Fibroblast of the conjunctiva (primary cell): ENCODE results near the gene ADAMTS7.
"Not testable (repeated sequence)": the region's sequence is repeated elsewhere in the genome, so short reads cannot be mapped to it uniquely, and the experiment has no call there.

Source experiments
- DNase-seq: peaks from one replicate; pipeline ENCODE4 v3.0.0-alpha.2; 2010; ENCODE audit warnings: low read depth

Gene ADAMTS7

DNA sequence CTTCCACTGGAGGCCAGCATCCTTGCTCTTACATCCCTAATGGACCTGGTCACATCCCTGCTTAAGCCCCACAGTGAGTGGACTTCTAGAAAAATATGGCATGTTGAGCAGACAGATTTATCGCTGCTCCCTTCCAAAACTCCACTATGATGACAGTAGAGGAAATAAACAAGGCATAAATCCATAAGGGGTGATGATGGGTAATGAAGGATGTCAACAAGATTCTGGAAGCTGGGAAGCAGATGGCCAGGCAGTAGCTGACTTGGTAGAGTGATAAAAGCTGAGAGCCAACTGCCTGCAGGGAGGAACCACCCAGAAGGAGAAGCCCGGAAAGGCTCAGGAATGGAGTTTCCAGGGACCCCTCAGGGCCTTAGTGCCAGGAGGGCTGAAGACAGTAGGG lies 28.9 kb downstream of the ADAMTS7 start:
- not testable (repeated sequence) for DNase-seq

DNA sequence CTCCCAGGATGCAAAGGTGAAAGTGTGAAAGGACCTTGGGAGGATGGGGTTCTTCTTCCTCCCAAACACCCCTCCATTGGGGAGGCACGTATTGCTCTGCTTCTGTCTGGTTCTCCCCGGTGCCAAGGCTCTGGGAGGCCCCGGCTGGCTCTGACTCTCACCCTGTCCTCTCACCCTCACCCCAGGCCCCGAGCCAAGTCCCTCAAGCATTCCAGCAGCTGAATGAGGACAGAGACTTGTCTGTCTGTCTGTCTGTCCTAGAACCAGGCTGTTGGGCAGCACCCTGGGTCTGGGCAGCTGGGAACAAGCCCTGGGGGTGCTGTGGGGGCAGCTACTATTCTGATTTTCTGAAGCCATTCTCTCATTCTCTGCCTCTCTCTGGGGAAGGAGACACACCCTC lies 29.9 kb downstream of the ADAMTS7 start:
- not testable (repeated sequence) for DNase-seq

DNA sequence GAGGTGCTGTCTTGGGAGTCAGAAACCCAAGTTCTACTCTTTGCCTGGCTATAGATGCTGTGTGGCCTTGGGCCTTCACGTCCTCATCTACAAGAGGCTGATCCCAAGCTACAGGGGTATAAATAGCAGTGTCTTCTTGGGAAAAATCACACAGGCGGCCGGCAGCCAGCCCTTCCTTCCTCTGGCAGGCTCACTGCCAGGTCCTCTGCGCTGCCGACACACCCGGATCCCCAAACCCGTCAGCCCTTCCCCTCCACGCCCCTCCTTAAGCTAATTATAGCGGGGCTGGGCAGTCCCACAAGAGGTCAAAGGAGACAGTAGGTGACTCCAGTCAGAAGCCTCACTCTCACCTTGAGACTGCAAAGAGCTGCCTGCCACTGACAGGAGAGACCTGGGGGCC lies 31.3 kb downstream of the ADAMTS7 start:
- DNase-seq = not testable (repeated sequence)

DNA sequence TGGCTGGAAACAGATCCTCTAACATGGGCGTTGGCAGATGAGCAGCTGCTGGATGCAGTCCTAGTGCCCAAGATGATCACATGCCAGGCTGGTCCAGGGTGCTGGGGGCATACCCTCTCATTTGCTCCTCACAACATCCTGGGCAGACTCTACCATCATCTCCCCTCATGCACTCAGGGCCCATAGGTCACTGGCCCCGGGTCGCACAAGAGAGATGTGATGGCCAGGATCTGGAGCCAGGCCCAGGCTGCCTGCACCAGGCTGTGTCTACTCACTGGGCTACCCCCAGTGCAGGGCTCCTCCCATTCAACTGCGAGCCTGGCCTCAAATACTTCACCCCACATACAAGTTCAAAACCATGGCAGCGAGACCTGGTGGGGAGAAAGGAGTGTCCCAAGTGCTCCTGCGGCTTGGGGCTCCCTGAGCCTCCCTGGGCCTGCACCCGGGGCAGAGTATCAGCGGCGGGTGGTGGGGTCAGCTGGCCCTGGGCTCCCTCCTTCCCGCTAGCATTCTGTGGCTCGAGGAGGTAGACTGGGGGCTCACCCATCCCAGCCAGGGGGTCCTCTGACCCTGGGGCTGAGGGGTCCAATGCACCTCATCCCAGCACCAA lies 32.0 kb downstream of the ADAMTS7 start:
- DNase-seq = not testable (repeated sequence)

DNA sequence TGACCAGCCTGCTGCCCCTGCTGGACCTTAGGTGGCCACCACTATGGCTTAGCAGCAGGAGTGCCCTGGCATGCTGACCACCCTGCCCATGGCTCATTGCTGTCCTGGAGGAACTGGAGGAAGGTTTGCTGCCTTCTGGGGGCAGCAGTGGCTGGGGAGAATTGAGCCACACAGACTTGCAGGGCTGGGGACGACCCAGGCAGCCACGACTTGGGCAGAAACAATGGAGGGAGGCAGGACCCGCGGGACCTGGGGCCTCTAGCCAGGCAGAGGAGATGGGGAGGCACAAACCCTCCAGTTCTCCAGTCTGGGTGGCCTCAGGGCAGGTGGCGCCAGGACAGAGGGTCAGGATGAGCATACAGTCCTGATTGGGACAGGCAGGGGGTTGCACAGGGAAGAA lies 32.8 kb downstream of the ADAMTS7 start:
- DNase-seq = no peak

DNA sequence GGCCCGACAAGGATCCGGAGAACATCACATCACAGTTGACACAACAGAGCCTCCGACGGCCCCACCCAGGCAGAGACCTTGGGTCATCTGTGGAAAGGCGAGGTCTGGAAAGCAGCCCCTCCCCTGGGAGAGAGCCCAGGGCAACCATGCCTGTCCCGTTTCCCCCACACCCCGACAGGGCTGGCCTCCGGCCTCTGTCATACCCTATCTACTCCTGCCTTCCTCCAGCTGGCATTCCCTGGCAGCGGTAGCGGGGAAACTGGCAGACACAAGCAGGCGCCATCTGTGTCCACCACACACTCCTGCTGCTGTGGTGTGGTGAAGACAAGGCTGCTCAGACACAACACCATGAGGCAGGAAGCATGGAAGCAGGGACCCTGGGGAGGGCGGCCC lies 33.3 kb downstream of the ADAMTS7 start:
- not testable (repeated sequence) for DNase-seq

DNA sequence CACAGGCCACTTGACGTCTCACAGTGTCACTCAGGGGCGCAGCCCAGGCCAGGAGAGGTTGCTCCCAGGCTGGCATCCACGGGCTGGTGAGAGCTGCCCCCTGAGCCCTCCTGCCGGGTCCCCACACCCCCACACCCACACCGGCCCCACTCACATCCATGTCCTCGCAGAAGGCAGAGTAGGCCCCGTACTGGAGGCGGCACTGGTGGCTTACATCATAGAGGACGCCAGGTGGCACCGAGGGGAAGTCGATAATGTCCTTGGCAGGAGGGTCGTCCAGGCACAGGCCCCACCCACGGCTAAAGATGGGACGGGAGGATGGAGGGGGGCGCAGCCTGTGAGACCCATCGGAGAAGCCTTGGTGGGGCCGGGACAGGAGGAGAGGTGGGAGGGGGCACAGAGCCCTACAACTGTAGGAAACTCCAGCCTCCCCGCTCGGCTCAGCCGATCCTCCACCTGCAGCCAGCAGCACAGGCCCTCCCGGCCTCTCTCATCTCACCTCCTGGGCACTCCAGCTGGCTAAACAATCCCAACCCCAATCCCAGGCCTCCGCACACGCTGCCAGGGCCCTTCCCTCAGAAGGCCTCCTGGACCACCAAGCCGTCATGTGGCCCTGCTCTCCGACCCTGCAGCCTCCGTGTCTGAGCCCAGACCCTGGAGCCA lies 33.8 kb downstream of the ADAMTS7 start:
- DNase-seq = not testable (repeated sequence)

DNA sequence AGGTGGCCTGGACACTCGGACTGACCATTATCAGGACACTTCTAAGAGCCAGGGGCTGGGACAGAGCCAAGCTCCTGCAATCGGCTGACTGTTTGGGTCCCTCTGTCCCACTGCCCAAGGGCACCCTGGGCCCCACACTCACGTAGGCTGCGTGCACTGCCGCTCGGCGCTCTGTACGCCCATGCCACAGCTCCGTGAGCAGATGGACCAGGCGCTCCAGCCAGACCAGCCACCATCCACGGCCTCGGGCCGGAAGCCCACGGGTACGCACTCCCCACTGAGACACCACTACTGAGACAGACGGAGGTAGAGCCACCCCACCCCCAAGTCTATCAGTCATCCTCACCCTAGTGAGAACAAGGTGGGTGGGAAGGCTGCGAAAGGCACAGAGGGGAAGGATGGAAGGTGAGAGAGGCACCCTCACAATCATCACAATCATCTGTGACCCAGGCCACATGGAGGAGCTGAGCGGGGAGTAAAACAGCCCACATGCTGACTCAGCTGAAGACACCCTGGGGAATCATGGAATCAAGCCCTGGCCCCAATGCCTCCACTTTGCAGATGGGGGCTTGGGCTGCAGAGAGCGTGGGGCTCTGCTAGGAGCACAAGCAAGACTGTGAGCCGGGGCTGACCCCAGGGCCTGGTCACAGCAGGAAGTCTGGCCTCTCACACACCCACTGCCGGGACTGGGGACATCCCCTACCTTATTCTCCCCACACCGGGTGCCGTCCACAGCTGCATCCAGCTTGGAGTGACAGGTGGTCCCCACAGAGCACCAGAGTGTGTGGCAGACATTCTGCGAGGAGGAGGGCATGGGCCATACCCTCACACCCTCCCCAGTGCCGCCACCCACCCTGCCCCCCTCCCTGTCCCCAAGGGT lies 35.0 kb downstream of the ADAMTS7 start:
- not testable (repeated sequence) for DNase-seq

DNA sequence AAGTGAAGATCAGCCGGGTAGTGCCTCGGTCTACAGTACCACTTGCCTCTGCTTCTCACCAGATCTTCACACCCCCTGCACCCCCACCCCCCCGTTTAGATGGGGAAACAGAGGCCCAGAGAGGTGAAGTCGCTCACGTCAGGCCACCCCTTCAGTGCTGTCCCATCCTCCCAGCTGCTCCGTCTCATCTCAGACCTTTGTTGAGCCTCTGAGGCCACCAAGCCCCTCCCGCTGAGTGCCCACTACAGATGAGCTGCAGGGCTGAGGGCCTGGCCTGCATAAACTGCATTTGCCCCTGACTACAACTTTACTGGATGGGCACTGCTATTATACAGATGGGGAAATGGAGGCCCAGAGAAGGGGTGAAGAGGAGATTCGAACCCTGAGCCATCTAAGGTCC lies 35.8 kb downstream of the ADAMTS7 start:
- no peak for DNase-seq

DNA sequence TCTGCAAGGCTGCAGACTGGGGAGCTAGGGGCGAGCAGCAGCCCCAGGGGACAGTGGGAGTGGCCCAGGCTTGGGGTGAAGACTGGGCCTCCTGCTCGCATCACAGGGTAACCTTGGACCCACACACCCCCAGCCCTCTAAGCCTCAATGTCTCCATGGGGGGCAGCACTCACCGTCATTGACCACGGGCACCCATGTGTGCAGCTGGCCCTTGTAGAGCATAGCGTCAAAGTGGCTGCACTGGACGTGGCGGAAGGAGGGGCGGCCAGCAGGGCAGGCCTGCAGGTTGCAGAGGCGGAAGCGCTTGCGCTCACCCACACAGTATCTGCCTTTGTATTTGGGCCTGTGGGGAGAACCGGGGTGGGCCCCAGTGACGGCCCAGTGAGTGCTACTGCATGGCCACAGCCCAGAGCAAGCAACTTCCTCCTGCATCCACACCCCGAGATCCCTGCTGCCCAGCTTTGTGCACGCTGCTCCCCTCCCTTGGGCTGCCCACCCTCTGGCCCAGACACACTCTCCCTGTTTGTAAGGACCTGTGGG lies 36.7 kb downstream of the ADAMTS7 start:
- DNase-seq = not testable (repeated sequence)

DNA sequence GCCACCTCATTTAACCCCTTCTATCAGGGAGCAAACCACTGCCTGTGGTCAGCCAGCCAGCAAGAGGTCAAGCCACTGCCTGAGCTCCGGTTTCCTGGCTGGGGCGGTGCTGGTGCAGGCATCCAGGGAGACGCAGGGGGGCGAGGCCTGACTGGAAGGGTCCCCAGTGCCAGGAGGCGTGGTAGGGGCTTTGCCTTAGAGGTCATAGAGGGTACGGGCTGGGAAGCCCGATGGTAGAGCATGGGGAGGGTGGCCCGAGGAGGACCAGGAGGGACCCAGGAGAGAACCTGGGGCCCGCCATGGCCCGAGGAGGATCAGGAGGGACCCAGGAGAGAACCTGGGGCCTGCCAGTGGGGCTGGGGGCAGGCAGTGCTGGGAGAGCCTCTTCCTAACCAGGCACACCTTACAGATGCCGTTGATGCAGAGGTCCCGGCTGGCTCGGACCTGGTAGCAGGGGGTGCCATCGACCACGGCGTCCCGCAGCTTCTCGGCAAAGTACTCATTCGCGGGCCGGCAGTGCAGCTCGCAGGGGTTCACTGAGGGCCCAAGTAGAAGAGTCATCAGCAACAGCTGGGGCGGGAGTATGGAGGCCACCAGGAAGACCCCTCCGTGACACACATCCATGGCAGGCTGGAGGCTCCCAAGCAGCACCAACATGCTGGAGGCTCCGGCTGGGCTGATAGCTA lies 37.4 kb downstream of the ADAMTS7 start:
- not testable (repeated sequence) for DNase-seq

DNA sequence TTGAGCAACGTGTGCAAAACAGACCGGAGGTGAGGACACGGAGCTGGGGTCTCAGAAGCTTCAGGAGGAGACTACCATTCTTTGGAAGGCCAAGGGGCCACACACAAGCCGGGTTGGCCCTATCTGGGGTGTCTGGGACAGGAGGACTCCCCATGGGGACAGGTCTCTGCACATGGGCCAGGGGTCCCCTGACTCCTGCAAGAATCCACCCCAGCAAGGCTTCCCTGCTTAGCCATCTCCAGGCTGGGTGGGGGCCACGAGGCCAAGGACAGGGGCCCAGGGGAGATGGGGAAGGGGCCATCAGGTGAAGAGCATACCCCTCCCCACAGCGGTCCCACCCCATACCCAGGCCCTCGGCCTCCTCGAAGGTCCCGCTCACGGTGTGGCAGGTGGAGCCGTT lies 38.5 kb downstream of the ADAMTS7 start:
- no peak for DNase-seq

DNA sequence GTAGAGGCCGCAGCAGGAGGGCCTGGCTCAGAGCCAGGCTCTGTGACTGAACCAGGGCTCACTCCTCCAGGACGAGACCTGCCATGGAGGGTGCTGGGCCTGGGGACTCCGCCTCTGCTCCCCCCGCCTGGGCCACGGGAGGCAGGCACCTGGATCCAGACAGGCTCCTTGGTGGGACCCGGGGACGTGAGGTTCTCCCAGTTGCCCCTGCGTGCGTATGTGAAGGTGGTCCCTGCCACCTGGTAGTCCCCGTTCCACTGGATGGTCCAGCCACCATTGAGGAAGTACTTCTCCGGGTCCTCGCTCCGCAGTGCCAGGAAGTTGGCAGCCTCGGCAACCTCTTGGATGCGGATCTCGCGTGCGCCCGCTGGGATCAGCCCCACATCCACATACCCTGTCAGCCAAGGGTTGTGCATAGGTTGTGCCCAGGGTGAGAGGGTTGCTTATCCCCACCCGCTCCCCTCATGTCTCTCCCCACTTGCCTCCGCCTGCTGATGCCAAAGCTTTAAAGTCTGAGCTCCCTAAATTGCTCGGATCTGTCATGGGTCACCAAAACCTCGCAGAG lies 39.7 kb downstream of the ADAMTS7 start:
- not testable (repeated sequence) for DNase-seq

DNA sequence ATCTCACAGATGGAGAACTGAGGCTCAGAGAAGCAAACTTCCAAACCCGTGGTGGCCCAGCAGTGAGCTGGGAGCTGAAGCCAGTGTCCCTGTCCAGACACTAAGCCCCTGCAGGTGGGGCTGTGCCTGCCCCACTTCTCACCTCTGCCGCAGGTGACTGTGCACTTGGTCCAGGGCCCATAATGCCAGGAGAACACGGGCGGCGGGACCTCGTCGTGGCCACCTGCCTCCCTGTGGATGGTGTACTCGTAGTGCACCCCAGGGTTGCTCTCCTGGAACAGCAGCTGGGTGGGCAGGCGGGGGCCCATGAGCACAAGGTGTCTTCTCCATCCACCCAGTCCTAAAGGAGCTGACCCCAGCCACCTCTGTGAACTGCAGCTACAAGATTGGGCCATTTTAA lies 40.2 kb downstream of the ADAMTS7 start:
- not testable (repeated sequence) for DNase-seq

DNA sequence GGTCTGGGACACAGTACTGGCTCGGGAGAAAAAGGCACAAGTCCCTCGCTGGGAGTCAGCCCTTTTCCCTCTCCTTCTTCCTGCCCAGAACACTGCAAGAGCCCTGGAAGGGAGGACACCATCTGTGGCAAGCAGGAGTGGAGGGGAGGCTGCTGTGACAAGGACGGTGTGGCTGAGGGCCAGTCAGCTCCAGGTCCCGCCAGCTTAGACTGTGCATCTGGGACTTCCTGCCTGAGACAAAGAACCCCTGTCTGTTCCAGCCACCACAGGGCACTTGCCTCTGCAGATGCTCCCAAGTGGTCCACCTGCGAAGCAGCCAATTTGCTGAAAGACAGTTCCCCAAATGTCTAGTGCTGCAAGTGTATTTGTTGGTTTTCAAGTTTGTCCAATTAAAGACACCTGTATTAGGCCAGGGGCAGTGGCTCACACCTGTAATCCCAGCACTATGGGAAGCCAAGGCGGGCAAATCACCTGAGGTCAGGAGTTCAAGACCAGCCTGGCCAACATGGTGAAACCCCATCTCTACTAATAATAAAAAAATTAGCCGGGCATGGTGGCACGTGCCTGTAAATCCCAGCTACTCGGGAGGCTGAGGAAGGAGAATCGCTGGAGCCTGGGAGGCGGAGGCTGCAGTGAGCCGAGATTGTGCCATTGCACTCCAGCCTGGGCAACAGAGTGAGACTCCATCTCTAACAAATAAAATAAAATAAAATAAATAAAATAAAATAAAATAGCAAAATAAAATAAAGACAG lies 41.6 kb downstream of the ADAMTS7 start:
- not testable (repeated sequence) for DNase-seq

DNA sequence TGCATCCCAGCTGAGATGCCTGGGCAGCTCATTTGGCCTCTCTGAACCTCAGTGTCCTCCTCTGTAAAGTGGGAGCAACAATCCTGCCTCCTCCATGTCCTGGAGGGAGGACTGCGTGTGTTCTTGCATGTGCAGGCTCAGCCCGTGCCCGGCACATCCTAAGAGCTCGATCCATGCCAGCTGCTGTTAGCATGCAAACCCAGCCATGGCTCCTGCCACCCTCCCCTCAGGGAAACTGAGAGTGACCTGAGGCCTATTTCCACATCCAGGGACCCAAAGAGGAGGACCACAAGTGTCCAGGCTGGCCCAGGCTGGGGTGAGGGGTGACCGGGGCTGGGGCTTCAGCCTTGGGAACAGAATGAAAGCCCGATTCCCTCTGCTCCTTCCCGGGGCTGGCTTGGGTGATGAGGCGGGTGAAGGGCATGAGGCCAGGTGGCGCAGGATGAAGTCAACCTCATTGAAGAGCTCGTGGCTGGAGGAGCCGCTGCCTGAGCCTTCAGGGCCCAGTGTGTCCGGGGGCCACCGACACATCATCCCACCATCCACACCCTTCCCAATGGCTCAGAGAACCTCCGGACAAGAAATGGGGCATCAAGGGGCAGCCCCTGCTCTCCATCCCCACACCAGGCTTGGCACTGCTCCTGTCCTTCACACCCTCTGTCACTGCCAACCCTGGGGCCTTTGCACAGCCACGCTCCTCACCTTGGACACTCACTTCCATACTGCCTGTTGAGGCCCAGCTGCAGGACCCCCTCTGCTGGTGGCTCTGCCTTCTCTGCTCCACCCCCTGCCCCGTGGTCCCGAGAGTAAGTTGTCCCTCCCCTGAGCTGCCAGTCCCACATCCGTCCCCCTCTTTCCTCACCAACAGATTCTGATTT lies 42.5 kb downstream of the ADAMTS7 start:
- DNase-seq = no peak

DNA sequence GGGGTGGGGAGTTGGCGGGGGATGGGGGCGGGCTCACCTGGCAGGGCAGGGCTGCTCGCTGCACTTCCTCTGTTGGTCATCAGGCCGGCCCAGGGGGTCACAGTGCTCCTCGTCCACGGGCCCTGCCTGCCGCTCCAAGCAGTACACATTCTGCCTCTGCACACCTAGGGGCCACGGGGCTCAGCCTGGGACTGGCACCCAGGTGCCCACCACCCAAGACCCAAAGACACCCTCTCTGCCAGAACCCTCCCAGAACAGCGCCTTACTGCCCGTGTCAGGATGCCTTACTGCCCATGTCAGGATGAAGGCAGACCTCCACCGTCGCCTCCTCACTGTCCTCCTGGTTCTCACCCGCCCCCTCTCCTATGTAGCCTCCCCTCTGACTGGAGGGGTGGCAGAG lies 43.2 kb downstream of the ADAMTS7 start:
- no peak for DNase-seq

DNA sequence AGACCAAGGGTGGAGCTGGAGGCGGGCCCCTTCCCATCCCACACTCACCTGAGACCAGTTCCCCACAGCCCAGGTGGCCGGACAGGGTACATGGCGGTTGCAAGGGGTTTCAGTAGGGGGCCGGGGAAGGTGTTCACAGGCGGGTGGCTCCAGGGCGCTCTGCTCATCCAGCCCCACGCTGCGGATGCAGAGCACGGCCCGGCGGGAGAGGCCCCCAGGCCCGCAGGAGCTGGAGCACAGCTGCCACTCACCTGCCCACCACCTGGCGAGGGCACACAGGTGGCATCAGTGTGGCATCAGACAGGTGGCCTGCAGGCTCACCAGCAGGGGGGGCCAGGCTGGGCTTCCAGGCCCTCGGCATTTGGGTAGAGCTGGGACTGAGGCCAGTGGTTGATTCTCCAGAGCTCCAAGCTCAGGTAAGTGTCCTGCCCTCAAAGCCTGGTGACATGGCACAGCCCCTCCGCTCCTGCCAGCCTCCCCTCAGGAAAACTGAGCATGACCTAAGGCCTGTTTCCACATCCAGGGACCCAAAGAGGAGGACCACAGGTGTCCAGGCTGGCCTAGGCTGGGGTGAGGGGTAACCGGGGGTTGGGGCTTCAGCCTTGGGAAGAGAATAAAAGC lies 43.8 kb downstream of the ADAMTS7 start:
- DNase-seq = no peak

DNA sequence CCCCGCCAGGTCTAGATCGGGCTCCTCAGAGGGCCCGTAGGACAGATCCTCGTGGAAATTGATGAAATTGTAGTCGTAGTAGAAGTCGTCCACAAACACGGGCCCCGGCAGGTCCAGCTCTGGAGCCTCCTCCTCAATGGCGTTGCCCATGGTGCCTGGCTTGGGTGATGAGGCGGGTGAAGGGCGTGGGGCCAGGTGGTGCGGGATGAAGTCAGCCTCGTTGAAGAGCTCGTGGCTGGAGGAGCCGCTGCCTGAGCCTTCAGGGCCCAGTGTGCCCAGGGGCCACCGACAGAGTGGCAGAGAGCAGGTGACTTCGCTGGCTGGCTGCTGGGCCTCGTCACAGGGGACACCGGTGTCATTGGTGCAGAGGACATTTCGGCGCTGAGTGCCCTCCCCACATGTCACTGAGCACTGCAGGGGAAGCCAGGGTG lies 44.6 kb downstream of the ADAMTS7 start:
- DNase-seq = not testable (repeated sequence)
